ENCODE results near the gene NINJ2. TPM values are rescaled to one million over a fixed set of nuclear protein-coding genes. Genes with fewer than 3 reads are reported as not detected.

NINJ2 gene
- total and polyA plus RNA-seq, 12 donors, result 1.9 to 25.7 (median 8.3) TPM

DNA sequence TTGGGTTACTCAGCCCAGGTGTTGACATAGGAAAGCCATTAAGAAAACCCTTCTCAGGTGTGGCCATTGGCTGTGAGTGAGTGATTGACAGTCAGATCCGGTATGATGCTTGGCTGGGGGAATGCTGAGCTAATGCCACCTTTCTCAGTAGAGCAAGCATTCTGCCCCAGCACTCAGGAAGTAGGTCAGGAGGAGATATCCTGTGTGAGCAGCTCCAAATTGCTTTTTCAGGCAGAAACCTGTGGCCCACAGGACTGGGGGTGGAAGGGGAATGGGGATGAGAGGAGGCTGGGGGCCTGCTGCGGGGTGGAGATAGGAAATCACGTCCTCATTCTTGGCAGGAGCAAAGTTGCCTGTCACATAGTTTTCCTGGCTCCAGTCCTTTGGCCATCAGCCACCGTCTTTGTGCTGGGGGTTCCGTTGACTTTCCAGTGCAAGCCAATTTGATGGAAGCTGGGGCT, 55.7 kb downstream of the NINJ2 start:
- H3K27ac ChIP-seq, result peak overlapping the region; percentile 41 to 81 (median 71)
- H3K4me3 ChIP-seq, result no peak overlapping the region
- DNase-seq (peak; percentile 67 to 91), ATAC-seq (peak; percentile 61 to 88 (median 82))
- intact Hi-C loops (cut with DNase I), result no loop called here
- H3K4me1 ChIP-seq, result peaks cover 13 to 70% (median 49%) of the 10 kb centered on the region in 9 donors
- H3K36me3 ChIP-seq, result no peaks in the 10 kb centered on the region
- TF ChIP-seq, protein P1, sequence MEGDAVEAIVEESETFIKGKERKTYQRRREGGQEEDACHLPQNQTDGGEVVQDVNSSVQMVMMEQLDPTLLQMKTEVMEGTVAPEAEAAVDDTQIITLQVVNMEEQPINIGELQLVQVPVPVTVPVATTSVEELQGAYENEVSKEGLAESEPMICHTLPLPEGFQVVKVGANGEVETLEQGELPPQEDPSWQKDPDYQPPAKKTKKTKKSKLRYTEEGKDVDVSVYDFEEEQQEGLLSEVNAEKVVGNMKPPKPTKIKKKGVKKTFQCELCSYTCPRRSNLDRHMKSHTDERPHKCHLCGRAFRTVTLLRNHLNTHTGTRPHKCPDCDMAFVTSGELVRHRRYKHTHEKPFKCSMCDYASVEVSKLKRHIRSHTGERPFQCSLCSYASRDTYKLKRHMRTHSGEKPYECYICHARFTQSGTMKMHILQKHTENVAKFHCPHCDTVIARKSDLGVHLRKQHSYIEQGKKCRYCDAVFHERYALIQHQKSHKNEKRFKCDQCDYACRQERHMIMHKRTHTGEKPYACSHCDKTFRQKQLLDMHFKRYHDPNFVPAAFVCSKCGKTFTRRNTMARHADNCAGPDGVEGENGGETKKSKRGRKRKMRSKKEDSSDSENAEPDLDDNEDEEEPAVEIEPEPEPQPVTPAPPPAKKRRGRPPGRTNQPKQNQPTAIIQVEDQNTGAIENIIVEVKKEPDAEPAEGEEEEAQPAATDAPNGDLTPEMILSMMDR (IDR thresholded peaks at IDR 0.05), result no peak
- WGBS, 2 donors, result 3 to 5% methylated on average over 5 of the region's 5 CpGs
- H3K27me3 ChIP-seq, result no peaks in the 10 kb centered on the region
- no peaks in the 10 kb centered on the region for H3K9me3 ChIP-seq

DNA sequence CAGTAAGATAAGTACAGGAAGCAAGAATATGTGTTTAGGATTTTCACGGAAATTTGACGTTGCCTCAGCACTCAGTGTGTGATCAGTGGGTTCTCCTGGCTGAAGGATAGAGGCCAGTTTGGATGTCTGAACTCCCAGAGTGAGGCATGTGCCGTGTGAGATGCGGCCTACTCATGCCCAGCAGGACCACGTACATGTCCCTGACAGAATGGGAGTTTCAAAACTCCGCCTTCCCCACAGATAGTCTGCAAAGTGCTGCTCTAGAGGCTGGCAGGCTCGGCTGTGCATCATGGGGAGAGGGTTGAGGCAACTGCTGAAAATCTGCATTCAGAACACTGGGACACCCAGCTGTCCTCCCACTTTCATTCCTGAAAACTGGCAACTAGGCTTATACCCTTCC, 58.3 kb downstream of the NINJ2 start:
- Histone ChIP-seq H3K36me3 (no peaks in the 10 kb centered on the region), H3K4me1 (peaks cover 13 to 49% (median 35%) of the 10 kb centered on the region in 9 donors), H3K4me3 (no peak overlapping the region), H3K9me3 (no peaks in the 10 kb centered on the region), H3K27ac (peak overlapping the region in 7 of 10 donors; percentile 2 to 78 (median 24)), H3K27me3 (no peaks in the 10 kb centered on the region)
- intact Hi-C loops (cut with DNase I), result no loop called here
- TF ChIP-seq, protein P1 (IDR thresholded peaks at IDR 0.05), result no peak
- 56 to 64% methylated on average over 7 of the region's 7 CpGs for WGBS, 2 donors
- DNase-seq, result no peak
- peak in 1 of 8 donors; percentile 28 for ATAC-seq

DNA sequence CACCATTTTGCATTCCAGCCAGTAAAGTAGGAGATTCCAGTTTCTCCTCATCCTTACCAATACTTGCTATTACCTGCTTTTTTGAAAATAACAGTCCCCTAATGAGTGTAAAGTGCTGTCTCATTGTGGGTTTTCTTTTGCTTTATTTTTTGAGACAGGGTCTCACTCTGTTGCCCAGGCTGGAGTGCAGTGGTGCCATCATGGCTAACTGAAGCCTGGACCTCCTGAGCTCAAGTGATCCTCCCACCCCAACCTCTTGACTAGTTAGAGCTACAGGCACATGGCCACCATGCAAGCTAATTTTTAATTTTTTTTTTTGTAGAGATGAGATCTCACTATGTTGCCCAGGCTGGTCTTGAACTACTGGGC, 60.6 kb downstream of the NINJ2 start:
- H3K9me3 ChIP-seq, result no peaks in the 10 kb centered on the region
- DNase-seq (no peak), ATAC-seq (no peak)
- TF ChIP-seq, protein P1 (IDR thresholded peaks at IDR 0.05), result no peak
- no peak overlapping the region for H3K4me3 ChIP-seq
- intact Hi-C loops (cut with DNase I), result no loop called here
- H3K4me1 ChIP-seq, result peaks cover 10 to 39% (median 27%) of the 10 kb centered on the region in 9 donors
- no peak overlapping the region for H3K27ac ChIP-seq
- no peaks in the 10 kb centered on the region for H3K36me3 ChIP-seq
- no peaks in the 10 kb centered on the region for H3K27me3 ChIP-seq

DNA sequence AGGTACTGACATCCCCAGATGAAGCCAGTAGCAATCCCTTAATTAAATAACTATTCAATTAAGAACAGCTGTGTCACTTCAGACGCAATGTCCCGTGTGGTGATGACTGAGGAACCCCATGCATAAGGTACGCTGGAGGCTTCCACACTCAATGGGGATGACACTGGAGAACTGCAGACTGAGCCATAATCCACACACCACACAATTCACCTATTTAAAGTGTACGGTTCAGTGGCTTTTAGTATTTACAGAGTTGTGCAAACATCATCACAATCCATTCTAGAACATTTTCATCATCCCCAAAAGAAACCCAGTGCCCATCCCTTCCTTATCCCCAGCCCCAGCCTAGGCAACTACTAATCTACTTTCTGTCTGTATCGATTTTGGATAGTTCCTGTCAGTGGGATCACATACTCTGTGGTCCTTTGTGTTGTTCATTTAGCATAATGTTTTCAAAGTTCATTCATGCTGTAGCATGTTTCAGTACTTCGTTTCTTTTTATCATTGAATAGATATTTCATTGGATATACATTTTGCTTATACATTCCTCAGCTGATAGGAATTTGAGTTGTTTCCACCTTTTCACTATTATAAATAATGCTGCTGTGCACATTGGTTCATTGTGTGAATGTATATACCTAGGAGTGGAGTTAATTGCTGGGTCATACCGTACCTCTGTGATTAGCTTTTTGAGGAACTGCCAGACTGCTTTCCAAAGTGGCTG, 61.1 kb downstream of the NINJ2 start:
- 70 to 80% methylated on average over 7 of the region's 7 CpGs for WGBS, 2 donors
- H3K27me3 ChIP-seq, result no peaks in the 10 kb centered on the region
- no peaks in the 10 kb centered on the region for H3K36me3 ChIP-seq
- no peak overlapping the region for H3K27ac ChIP-seq
- H3K4me3 ChIP-seq, result no peak overlapping the region
- no peaks in the 10 kb centered on the region for H3K9me3 ChIP-seq
- intact Hi-C loops (cut with DNase I), result no loop called here
- TF ChIP-seq, protein P1 (IDR thresholded peaks at IDR 0.05), result no peak
- DNase-seq (no peak), ATAC-seq (no peak)
- H3K4me1 ChIP-seq, result peaks cover 7 to 36% (median 24%) of the 10 kb centered on the region in 9 donors
